OCI-LY1 (cell line): ENCODE results near the gene USP43.

Source experiments
- H2AFZ ChIP-seq: fragments of 200-600 bp; sonication (generic), shearing (Covaris generic); 2 replicates; pipeline ENCODE4 v1.6.0; 2014; ENCODE audit warnings: antibody characterized with exemption, mild to moderate bottlenecking, low read length
- H3F3A ChIP-seq: fragments of 200-600 bp; sonication (generic), shearing (Covaris generic); 2 replicates; pipeline ENCODE4 v1.6.0; 2014; ENCODE audit warnings: mild to moderate bottlenecking, antibody characterized with exemption, low read length, moderate library complexity; ENCODE audit not compliant: insufficient read depth
- H3K27ac ChIP-seq: fragments of 200-600 bp; sonication (generic); 2 replicates; pipeline ENCODE4 v1.5.1; 2014; ENCODE audit warnings: low read length, mixed run types, mild to moderate bottlenecking, low read depth; ENCODE audit not compliant: poor library complexity, severe bottlenecking
- H3K27me3 ChIP-seq: fragments of 200-600 bp; sonication (generic); 2 replicates; pipeline ENCODE4 v1.6.0; 2014; ENCODE audit warnings: antibody characterized with exemption, mild to moderate bottlenecking, low read length, moderate library complexity; ENCODE audit not compliant: insufficient read depth
- H3K36me3 ChIP-seq: fragments of 200-600 bp; sonication (generic); 2 replicates; pipeline ENCODE4 v1.6.1; 2014; ENCODE audit warnings: mild to moderate bottlenecking, antibody characterized with exemption, low read length, moderate library complexity, mixed read lengths; ENCODE audit not compliant: insufficient read depth
- H3K4me1 ChIP-seq: fragments of 200-600 bp; sonication (generic); 2 replicates; pipeline ENCODE4 v1.5.1; 2014; ENCODE audit warnings: mild to moderate bottlenecking, low read length, moderate library complexity; ENCODE audit not compliant: insufficient read depth, severe bottlenecking
- H3K4me2 ChIP-seq: fragments of 200-600 bp; sonication (generic), shearing (Covaris generic); 2 replicates; pipeline ENCODE4 v1.6.1; 2014; ENCODE audit warnings: low read length
- H3K4me3 ChIP-seq: fragments of 200-600 bp; sonication (generic); 2 replicates; pipeline ENCODE4 v1.5.1; 2014; ENCODE audit warnings: low read length, low read depth, mild to moderate bottlenecking, mixed read lengths; ENCODE audit not compliant: poor library complexity, severe bottlenecking
- H3K79me2 ChIP-seq: fragments of 200-600 bp; shearing (Covaris generic); 2 replicates; pipeline ENCODE4 v1.6.1; 2016; ENCODE audit warnings: mixed run types, low read length, mixed read lengths; ENCODE audit not compliant: insufficient read depth
- H3K9ac ChIP-seq: fragments of 200-600 bp; sonication (generic), shearing (Covaris generic); 2 replicates; pipeline ENCODE4 v1.6.1; 2014; ENCODE audit warnings: mild to moderate bottlenecking, low read length, mixed read lengths
- H3K9me2 ChIP-seq: fragments of 200-600 bp; sonication (generic), shearing (Covaris generic); 2 replicates; pipeline ENCODE4 v1.6.1; 2014; ENCODE audit warnings: low read depth, mild to moderate bottlenecking, low read length, mixed read lengths
- H3K9me3 ChIP-seq: fragments of 200-600 bp; shearing (Covaris generic); 2 replicates; pipeline ENCODE4 v1.6.1; 2014; ENCODE audit warnings: low read length, mixed read lengths
- H4K20me1 ChIP-seq: fragments of 200-600 bp; sonication (generic), shearing (Covaris generic); 2 replicates; pipeline ENCODE4 v1.6.0; 2016; ENCODE audit warnings: mild to moderate bottlenecking, low read length; ENCODE audit not compliant: insufficient read depth
- CTCF ChIP-seq: fragments of 200-600 bp; sonication (generic), shearing (Covaris generic); IDR thresholded peaks from 2 replicates; pipeline ENCODE4 v1.5.1; 2017; ENCODE audit warnings: mild to moderate bottlenecking, antibody characterized with exemption, low read length, moderate library complexity, mixed read lengths
- EZH2 ChIP-seq: fragments of 200-600 bp; sonication (generic), shearing (Covaris generic); IDR thresholded peaks from 2 replicates; pipeline ENCODE4 v1.8.0; 2017; ENCODE audit warnings: borderline replicate concordance, mixed run types, mild to moderate bottlenecking, antibody characterized with exemption, low read length, moderate library complexity, mixed read lengths

The USP43 gene

GRCh38 chr17:9755083-9755482 is 109.8 kb downstream of the USP43 start:
- no peak overlapping the region for H3K4me2 ChIP-seq
- H4K20me1 ChIP-seq = no peaks in the 10 kb centered on the region
- no peaks in the 10 kb centered on the region for H3K9me3 ChIP-seq
- no peak overlapping the region for H3K27ac ChIP-seq
- no peak overlapping the region for H3K9ac ChIP-seq
- no peaks in the 10 kb centered on the region for H3K27me3 ChIP-seq
- no peak overlapping the region for H2AFZ ChIP-seq
- no peaks in the 10 kb centered on the region for H3K4me1 ChIP-seq
- no peak for TF ChIP-seq CTCF
- no peak for TF ChIP-seq EZH2
- no peaks in the 10 kb centered on the region for H3F3A ChIP-seq
- no peaks in the 10 kb centered on the region for H3K9me2 ChIP-seq
- no peak overlapping the region for H3K4me3 ChIP-seq
- H3K36me3 ChIP-seq = no peaks in the 10 kb centered on the region
- H3K79me2 ChIP-seq = no peaks in the 10 kb centered on the region

GRCh38 chr17:9760266-9760665 is 114.9 kb downstream of the USP43 start:
- Histone ChIP-seq H3K36me3 (no peaks in the 10 kb centered on the region), H3K4me3 (no peak overlapping the region), H4K20me1 (no peaks in the 10 kb centered on the region), H3F3A (no peaks in the 10 kb centered on the region), H3K79me2 (no peaks in the 10 kb centered on the region), H3K4me2 (no peak overlapping the region), H3K9ac (no peak overlapping the region), H3K9me2 (no peaks in the 10 kb centered on the region), H3K27ac (no peak overlapping the region), H3K27me3 (no peaks in the 10 kb centered on the region), H3K9me3 (no peaks in the 10 kb centered on the region), H3K4me1 (no peaks in the 10 kb centered on the region), H2AFZ (no peak overlapping the region)
- TF ChIP-seq CTCF (no peak), EZH2 (no peak)

- no peaks in the 10 kb centered on the region for H3K9me2 ChIP-seq
- no peaks in the 10 kb centered on the region for H3K4me1 ChIP-seq
- no peak overlapping the region for H3K4me2 ChIP-seq
- no peaks in the 10 kb centered on the region for H3F3A ChIP-seq
- H3K27me3 ChIP-seq = no peaks in the 10 kb centered on the region
- no peak for TF ChIP-seq CTCF
- no peak for TF ChIP-seq EZH2
- no peaks in the 10 kb centered on the region for H3K9me3 ChIP-seq
- no peaks in the 10 kb centered on the region for H3K36me3 ChIP-seq
- no peak overlapping the region for H3K27ac ChIP-seq
- no peak overlapping the region for H3K9ac ChIP-seq
- H4K20me1 ChIP-seq = no peaks in the 10 kb centered on the region
- no peak overlapping the region for H2AFZ ChIP-seq
- H3K79me2 ChIP-seq = no peaks in the 10 kb centered on the region
- no peak overlapping the region for H3K4me3 ChIP-seq
Measured at GRCh38 chr17:9763643-9764042, 118.3 kb downstream of the USP43 start.
